Ovary (tissue), 3 donors: ENCODE data around the gene VSTM1.

Source experiments
- EP300 ChIP-seq: sonication (generic); formaldehyde crosslinking; IDR thresholded peaks from one replicate; pipeline ENCODE4 v1.6.1; 2017; ENCODE audit warnings: antibody characterized with exemption
- POLR2A ChIP-seq: fragments of 450-650 bp; IDR thresholded peaks from one replicate; pipeline ENCODE4 v1.6.1; 2017; ENCODE audit warnings: antibody characterized with exemption, mild to moderate bottlenecking, moderate library complexity
- TF ChIP-seq, protein P1 (sequence below), 3 donors: fragments of 450-650 bp in 2 of 3; fragments of 200-600 bp in 1 of 3; IDR thresholded peaks; one replicate each; pipeline versions ENCODE4 v1.5.1 to v1.8.0; 2016 to 2022; ENCODE audit warnings: antibody characterized with exemption in 3 of 3, mild to moderate bottlenecking in 1 of 3
- donor health status: DM: no; HTN: no; CAD: no.

DNA sequence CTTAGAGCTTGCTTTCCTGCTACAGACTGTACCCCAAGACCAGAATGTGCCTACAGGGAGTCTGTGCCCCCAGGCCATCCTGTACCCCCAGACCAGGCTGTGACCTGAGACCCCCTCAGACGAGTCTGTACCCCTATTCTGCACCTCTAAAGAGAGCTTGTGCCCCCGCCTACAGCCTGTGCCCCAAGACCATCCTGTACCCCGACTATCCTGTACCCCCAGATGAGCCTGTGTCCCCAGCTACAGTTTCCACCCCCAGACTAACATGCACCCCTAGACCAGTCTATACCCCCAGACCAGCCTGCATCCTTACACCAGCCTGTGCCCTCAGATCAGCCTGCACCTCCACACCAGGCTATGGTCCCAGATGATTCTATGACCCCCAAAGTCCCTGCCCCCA is 70.2 kb downstream of the VSTM1 start:
- TF ChIP-seq, protein P1, sequence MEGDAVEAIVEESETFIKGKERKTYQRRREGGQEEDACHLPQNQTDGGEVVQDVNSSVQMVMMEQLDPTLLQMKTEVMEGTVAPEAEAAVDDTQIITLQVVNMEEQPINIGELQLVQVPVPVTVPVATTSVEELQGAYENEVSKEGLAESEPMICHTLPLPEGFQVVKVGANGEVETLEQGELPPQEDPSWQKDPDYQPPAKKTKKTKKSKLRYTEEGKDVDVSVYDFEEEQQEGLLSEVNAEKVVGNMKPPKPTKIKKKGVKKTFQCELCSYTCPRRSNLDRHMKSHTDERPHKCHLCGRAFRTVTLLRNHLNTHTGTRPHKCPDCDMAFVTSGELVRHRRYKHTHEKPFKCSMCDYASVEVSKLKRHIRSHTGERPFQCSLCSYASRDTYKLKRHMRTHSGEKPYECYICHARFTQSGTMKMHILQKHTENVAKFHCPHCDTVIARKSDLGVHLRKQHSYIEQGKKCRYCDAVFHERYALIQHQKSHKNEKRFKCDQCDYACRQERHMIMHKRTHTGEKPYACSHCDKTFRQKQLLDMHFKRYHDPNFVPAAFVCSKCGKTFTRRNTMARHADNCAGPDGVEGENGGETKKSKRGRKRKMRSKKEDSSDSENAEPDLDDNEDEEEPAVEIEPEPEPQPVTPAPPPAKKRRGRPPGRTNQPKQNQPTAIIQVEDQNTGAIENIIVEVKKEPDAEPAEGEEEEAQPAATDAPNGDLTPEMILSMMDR (IDR thresholded peaks at IDR 0.05), result no peak
- TF ChIP-seq POLR2A, result no peak
- TF ChIP-seq EP300, result no peak
